H9 (cell line): Measurements from ENCODE around the gene MAP1B. TPM values are rescaled to one million over a fixed set of nuclear protein-coding genes. Genes with fewer than 3 reads are reported as not detected.

ENCODE experiments used
- DNase-seq: peaks from one replicate; pipeline ENCODE4 v3.0.0-alpha.2; 2017
- H2AFZ ChIP-seq: one replicate; pipeline ENCODE4 v1.6.1; 2013; ENCODE audit warnings: mild to moderate bottlenecking, low read length, control low read depth, moderate library complexity
- H2AK5ac ChIP-seq: 2 replicates; pipeline ENCODE4 v1.6.1; 2013; ENCODE audit warnings: low read length, control low read depth, mixed read lengths; ENCODE audit not compliant: insufficient read length
- H2BK120ac ChIP-seq: one replicate; pipeline ENCODE4 v1.6.1; 2013; ENCODE audit warnings: low read depth, mild to moderate bottlenecking, low read length, control low read depth, inconsistent platforms; ENCODE audit not compliant: poor library complexity, severe bottlenecking
- H2BK12ac ChIP-seq: 2 replicates; pipeline ENCODE4 v1.6.1; 2013; ENCODE audit warnings: low read length, control low read depth, mixed read lengths, low read depth; ENCODE audit not compliant: insufficient read length
- H2BK15ac ChIP-seq: 2 replicates; pipeline ENCODE4 v1.6.1; 2013; ENCODE audit warnings: low read depth, low read length, control low read depth
- H2BK20ac ChIP-seq: one replicate; pipeline ENCODE4 v1.6.1; 2013; ENCODE audit warnings: low read depth, mild to moderate bottlenecking, low read length, control low read depth, inconsistent platforms; ENCODE audit not compliant: poor library complexity, severe bottlenecking
- H2BK5ac ChIP-seq: 2 replicates; pipeline ENCODE4 v1.6.1; 2013; ENCODE audit warnings: low read length, control low read depth, mixed read lengths; ENCODE audit not compliant: insufficient read length
- H3K14ac ChIP-seq: 2 replicates; pipeline ENCODE4 v1.6.1; 2013; ENCODE audit warnings: low read length, control low read depth; ENCODE audit not compliant: insufficient read depth
- H3K18ac ChIP-seq: 2 replicates; pipeline ENCODE4 v1.6.1; 2013; ENCODE audit warnings: low read depth, mild to moderate bottlenecking, mixed read lengths, low read length, control low read depth; ENCODE audit not compliant: insufficient read length
- H3K23ac ChIP-seq: 2 replicates; pipeline ENCODE4 v1.6.1; 2013; ENCODE audit warnings: low read length, control low read depth, mixed read lengths, low read depth; ENCODE audit not compliant: insufficient read length
- H3K23me2 ChIP-seq: 2 replicates; pipeline ENCODE4 v1.6.1; 2013; ENCODE audit warnings: low read depth, mild to moderate bottlenecking, mixed read lengths, low read length, control low read depth; ENCODE audit not compliant: insufficient read length, poor library complexity, severe bottlenecking
- H3K27ac ChIP-seq: 2 replicates; pipeline ENCODE4 v1.5.1; 2013; ENCODE audit warnings: low read length, control low read depth, mixed read lengths, low read depth; ENCODE audit not compliant: insufficient read length
- H3K27me3 ChIP-seq: 2 replicates; pipeline ENCODE4 v1.6.1; 2013; ENCODE audit warnings: low read length, control low read depth, inconsistent platforms; ENCODE audit not compliant: insufficient read depth
- H3K4ac ChIP-seq: 2 replicates; pipeline ENCODE4 v1.6.1; 2013; ENCODE audit warnings: low read depth, mild to moderate bottlenecking, control low read depth, inconsistent platforms, low read length, moderate library complexity
- H3K4me1 ChIP-seq: 2 replicates; pipeline ENCODE4 v1.6.1; 2013; ENCODE audit warnings: low read length, control low read depth, inconsistent platforms; ENCODE audit not compliant: insufficient read depth
- H3K4me2 ChIP-seq: 2 replicates; pipeline ENCODE4 v1.6.1; 2013; ENCODE audit warnings: low read length, control low read depth, mixed read lengths; ENCODE audit not compliant: insufficient read length, insufficient read depth
- H3K56ac ChIP-seq: 2 replicates; pipeline ENCODE4 v1.6.1; 2013; ENCODE audit warnings: low read depth, mild to moderate bottlenecking, mixed read lengths, low read length, control low read depth; ENCODE audit not compliant: insufficient read length
- H3K79me1 ChIP-seq: 2 replicates; pipeline ENCODE4 v1.6.1; 2013; ENCODE audit warnings: low read depth, mild to moderate bottlenecking, moderate library complexity, low read length, control low read depth, inconsistent platforms; ENCODE audit not compliant: insufficient read depth, poor library complexity, severe bottlenecking
- H3K79me2 ChIP-seq: 2 replicates; pipeline ENCODE4 v1.6.1; 2013; ENCODE audit warnings: low read length, control low read depth, inconsistent platforms; ENCODE audit not compliant: insufficient read depth
- H3K9ac ChIP-seq: 2 replicates; pipeline ENCODE4 v1.6.1; 2013; ENCODE audit warnings: low read length, control low read depth, mixed read lengths; ENCODE audit not compliant: insufficient read length; ENCODE audit errors: extremely low read depth
- H3K9me3 ChIP-seq: one replicate; pipeline ENCODE4 v1.6.1; 2013; ENCODE audit warnings: low read depth, low read length, inconsistent platforms; ENCODE audit not compliant: control insufficient read depth
- H3T11ph ChIP-seq: one replicate; pipeline ENCODE4 v1.6.1; 2013; ENCODE audit warnings: mild to moderate bottlenecking, low read length, control low read depth, inconsistent platforms
- H4K20me1 ChIP-seq: one replicate; pipeline ENCODE4 v1.6.1; 2013; ENCODE audit not compliant: control insufficient read depth, insufficient read length, insufficient read depth
- H4K5ac ChIP-seq: 2 replicates; pipeline ENCODE4 v1.6.1; 2013; ENCODE audit warnings: low read depth, mild to moderate bottlenecking, mixed read lengths, low read length, control low read depth; ENCODE audit not compliant: insufficient read length
- H4K8ac ChIP-seq: replicated peaks from 2 replicates; pipeline ENCODE4 v1.6.1; 2013; ENCODE audit warnings: low read length, control low read depth, mixed read lengths, low read depth; ENCODE audit not compliant: insufficient read length
- H4K91ac ChIP-seq: 2 replicates; pipeline ENCODE4 v1.6.1; 2013; ENCODE audit warnings: low read depth, mild to moderate bottlenecking, moderate library complexity, mixed read lengths, low read length, control low read depth; ENCODE audit not compliant: insufficient read length
- H3K27ac Mint-ChIP-seq, 3 experiments: 2 replicates in 2 of 3; 3 replicates in 1 of 3; pipeline ENCODE4 v1.8.0; 2020 to 2021; ENCODE audit warnings: mixed read lengths in 3 of 3, mild to moderate bottlenecking in 1 of 3, moderate library complexity in 1 of 3
- H3K27me3 Mint-ChIP-seq: 2 replicates; pipeline ENCODE4 v1.8.0; 2021; ENCODE audit warnings: low read depth, mild to moderate bottlenecking, moderate library complexity, mixed read lengths
- H3K36me3 Mint-ChIP-seq, 3 experiments: 2 replicates in 2 of 3; 3 replicates in 1 of 3; pipeline ENCODE4 v1.8.0; 2020 to 2021; ENCODE audit warnings: low read depth in 3 of 3, mixed read lengths in 3 of 3; ENCODE audit not compliant: insufficient read depth in 1 of 3
- H3K4me1 Mint-ChIP-seq, 2 experiments: 2 replicates each; pipeline ENCODE4 v1.8.0; 2020; ENCODE audit warnings: mixed read lengths in 2 of 2
- H3K4me3 Mint-ChIP-seq, 2 experiments: 2 replicates in 1 of 2; 3 replicates in 1 of 2; pipeline ENCODE4 v1.8.0; 2020 to 2021; ENCODE audit warnings: mild to moderate bottlenecking in 2 of 2, mixed read lengths in 2 of 2, moderate library complexity in 1 of 2
- H3K9me3 Mint-ChIP-seq, 2 experiments: 2 replicates in 1 of 2; 3 replicates in 1 of 2; pipeline ENCODE4 v1.8.0; 2020; ENCODE audit warnings: mild to moderate bottlenecking in 2 of 2, mixed read lengths in 2 of 2, moderate library complexity in 1 of 2
- CTCF ChIP-seq: fragments of 200-600 bp; sonication (generic); conservative IDR thresholded peaks from 3 replicates; pipeline ENCODE4 v1.8.0; 2021; ENCODE audit warnings: antibody characterized with exemption, mild to moderate bottlenecking
- WGBS: extraction: QIAGEN DNeasy Blood & Tissue Kit; methylation state at CpG from one replicate; pipeline ENCODE4 v1.1.7; 2013; ENCODE audit warnings: missing lambda C conversion rate, low lambda C conversion rate, mixed read lengths; ENCODE audit not compliant: insufficient read length; ENCODE audit errors: extremely low coverage; 5-methylcytosine and 5-hydroxymethylcytosine counted together
- total RNA-seq: library from RNA; stranded (reverse); gene quantifications from 2 replicates; pipeline ENCODE4 v1.2.1, GENCODE V29; 2021

Gene MAP1B
- total RNA-seq, 1 experiment from 2014 or later, result 67.5 TPM

- H2BK12ac ChIP-seq, result no peak overlapping the region
- H3K36me3 Mint-ChIP-seq, result peaks cover 35 to 65% (median 44%) of the 10 kb centered on the region in 3 experiments
- no peaks in the 10 kb centered on the region for H3K79me1 ChIP-seq
- H2BK120ac ChIP-seq, result no peak overlapping the region
- no peak overlapping the region for H2BK5ac ChIP-seq
- H2AK5ac ChIP-seq, result no peak overlapping the region
- no peak for DNase-seq
- no peak overlapping the region for H3K56ac ChIP-seq
- H3K4me1 Mint-ChIP-seq, result peaks cover 23 to 30% of the 10 kb centered on the region in 2 experiments
- H3T11ph ChIP-seq, result no peak overlapping the region
- no peak overlapping the region for H3K23ac ChIP-seq
- no peaks in the 10 kb centered on the region for H3K27me3 Mint-ChIP-seq
- H4K91ac ChIP-seq, result no peak overlapping the region
- no peak overlapping the region for H3K27ac ChIP-seq
- no CpG with 5 or more reads among the region's 2 CpGs for WGBS
- no peak overlapping the region for H3K18ac ChIP-seq
- no peak overlapping the region for H2BK20ac ChIP-seq
- no peaks in the 10 kb centered on the region for H4K20me1 ChIP-seq
- H4K8ac ChIP-seq, result no peak overlapping the region
- H4K5ac ChIP-seq, result no peak overlapping the region
- H3K27me3 ChIP-seq, result no peaks in the 10 kb centered on the region
- no peak overlapping the region for H2AFZ ChIP-seq
- no peak for TF ChIP-seq CTCF
- peaks cover 6% of the 10 kb centered on the region; the same call in 1 of the 2 replicates for H3K4me1 ChIP-seq
- H3K4me3 Mint-ChIP-seq, result no peak overlapping the region
- H3K9ac ChIP-seq, result no peak overlapping the region
- H3K9me3 Mint-ChIP-seq, result no peaks in the 10 kb centered on the region
- H2BK15ac ChIP-seq, result no peak overlapping the region
- H3K23me2 ChIP-seq, result no peaks in the 10 kb centered on the region
- no peak overlapping the region for H3K14ac ChIP-seq
- no peaks in the 10 kb centered on the region for H3K9me3 ChIP-seq
- H3K4me2 ChIP-seq, result no peak overlapping the region
- peaks cover 15% of the 10 kb centered on the region for H3K79me2 ChIP-seq
- no peak overlapping the region for H3K27ac Mint-ChIP-seq
- no peak overlapping the region for H3K4ac ChIP-seq
Observed at GRCh38 chr5:72114629-72115028, 7.4 kb downstream of the MAP1B start.
